Left ventricle myocardium inferior (tissue), 1 donor: ENCODE data around the gene ASB13. TPM values are rescaled to one million over a fixed set of nuclear protein-coding genes. Genes with fewer than 3 reads are reported as not detected.

Experiments used
- DNase-seq: peaks from one replicate; pipeline ENCODE4 v3.0.0-alpha.2; 2020
- H3K27ac ChIP-seq: fragments of 200-600 bp; replicated peaks from 2 replicates; pipeline ENCODE4 v1.8.0; 2021
- H3K27me3 ChIP-seq: fragments of 200-600 bp; 2 replicates; pipeline ENCODE4 v1.8.0; 2021; ENCODE audit warnings: low read depth
- H3K36me3 ChIP-seq: fragments of 200-600 bp; 2 replicates; pipeline ENCODE4 v1.8.0; 2021
- H3K4me1 ChIP-seq: fragments of 200-600 bp; 2 replicates; pipeline ENCODE4 v1.8.0; 2021
- H3K4me3 ChIP-seq: fragments of 200-600 bp; 2 replicates; pipeline ENCODE4 v1.8.0; 2021; ENCODE audit warnings: mild to moderate bottlenecking, moderate library complexity
- H3K9me3 ChIP-seq: fragments of 200-600 bp; replicated peaks from 2 replicates; pipeline ENCODE4 v1.8.0; 2021
- intact Hi-C: fragments of 100-400 bp; cut with micrococcal nuclease; formaldehyde crosslinking; loops from one replicate; pipeline ENCODE4 v1.11.0; 2022
- total RNA-seq: library from RNA; stranded (reverse); fragmentation: NEBNext Ultra II Directional; extraction: Animal tissue kit (Norgen Biotek cat#: 25700); gene quantifications from one replicate; pipeline ENCODE4 v1.2.1, GENCODE V29; 2021
- TF ChIP-seq, protein P1 (sequence below): fragments of 200-600 bp; IDR thresholded peaks from 2 replicates; pipeline ENCODE4 v1.8.0; 2021; ENCODE audit warnings: antibody characterized with exemption, mild to moderate bottlenecking, borderline replicate concordance
- donor health status: DM: no; HTN: yes; CAD: no; lungs with severe emphysema.

ASB13 gene
- total RNA-seq, 1 donor from 2014 or later = 15.6 TPM

DNA sequence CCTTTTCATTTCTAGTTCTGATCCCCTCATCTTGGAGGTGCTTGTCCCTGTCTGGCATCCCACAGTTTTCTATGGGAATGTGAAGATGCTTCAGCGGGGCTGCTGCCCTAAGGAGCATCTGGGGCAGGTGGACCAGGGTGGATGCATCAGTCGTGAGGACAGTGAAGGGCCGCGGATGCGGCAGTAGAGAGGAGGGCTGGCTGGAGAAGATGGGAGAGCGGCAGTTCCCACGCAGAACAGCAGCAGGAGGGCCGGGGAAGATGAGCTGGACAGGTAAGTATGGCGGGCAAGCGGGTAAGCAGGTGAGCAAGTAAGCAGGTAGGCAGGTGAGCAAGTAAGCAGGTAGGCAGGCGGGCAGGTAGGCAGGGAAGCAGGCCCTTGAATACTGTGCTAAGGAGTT is 48.9 kb downstream of the ASB13 start:
- Histone ChIP-seq H3K27ac (no peak overlapping the region), H3K27me3 (no peaks in the 10 kb centered on the region), H3K36me3 (no peaks in the 10 kb centered on the region), H3K9me3 (no peaks in the 10 kb centered on the region), H3K4me1 (peaks cover 20% of the 10 kb centered on the region), H3K4me3 (no peak overlapping the region)
- no peak for DNase-seq
- intact Hi-C loops = no loop called here
- TF ChIP-seq, protein P1, sequence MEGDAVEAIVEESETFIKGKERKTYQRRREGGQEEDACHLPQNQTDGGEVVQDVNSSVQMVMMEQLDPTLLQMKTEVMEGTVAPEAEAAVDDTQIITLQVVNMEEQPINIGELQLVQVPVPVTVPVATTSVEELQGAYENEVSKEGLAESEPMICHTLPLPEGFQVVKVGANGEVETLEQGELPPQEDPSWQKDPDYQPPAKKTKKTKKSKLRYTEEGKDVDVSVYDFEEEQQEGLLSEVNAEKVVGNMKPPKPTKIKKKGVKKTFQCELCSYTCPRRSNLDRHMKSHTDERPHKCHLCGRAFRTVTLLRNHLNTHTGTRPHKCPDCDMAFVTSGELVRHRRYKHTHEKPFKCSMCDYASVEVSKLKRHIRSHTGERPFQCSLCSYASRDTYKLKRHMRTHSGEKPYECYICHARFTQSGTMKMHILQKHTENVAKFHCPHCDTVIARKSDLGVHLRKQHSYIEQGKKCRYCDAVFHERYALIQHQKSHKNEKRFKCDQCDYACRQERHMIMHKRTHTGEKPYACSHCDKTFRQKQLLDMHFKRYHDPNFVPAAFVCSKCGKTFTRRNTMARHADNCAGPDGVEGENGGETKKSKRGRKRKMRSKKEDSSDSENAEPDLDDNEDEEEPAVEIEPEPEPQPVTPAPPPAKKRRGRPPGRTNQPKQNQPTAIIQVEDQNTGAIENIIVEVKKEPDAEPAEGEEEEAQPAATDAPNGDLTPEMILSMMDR = no peak

DNA sequence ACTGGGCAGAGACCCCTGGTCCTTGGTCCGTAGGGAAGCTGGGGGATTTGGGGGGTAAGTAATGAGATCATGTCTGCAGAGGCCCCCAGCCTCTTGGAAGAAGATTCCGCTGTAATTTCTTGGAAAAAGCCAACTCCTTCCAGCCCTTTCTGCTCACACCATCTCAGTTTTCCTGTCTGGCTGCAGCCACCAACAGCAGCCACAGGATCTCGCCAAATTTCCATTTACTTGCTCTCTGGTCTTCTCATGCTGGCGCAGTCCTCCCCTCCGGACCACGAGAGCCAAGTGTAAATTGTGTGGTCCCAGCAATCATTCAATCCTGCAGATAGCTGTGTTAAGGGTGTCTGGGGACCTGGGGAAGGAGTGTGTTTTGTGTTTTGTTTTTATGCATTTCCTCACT is 49.6 kb downstream of the ASB13 start:
- Histone ChIP-seq H3K9me3 (no peaks in the 10 kb centered on the region), H3K36me3 (no peaks in the 10 kb centered on the region), H3K27me3 (no peaks in the 10 kb centered on the region), H3K4me1 (peaks cover 20% of the 10 kb centered on the region), H3K27ac (no peak overlapping the region), H3K4me3 (no peak overlapping the region)
- no peak for DNase-seq
- TF ChIP-seq, protein P1 = no peak
- intact Hi-C loops = no loop called here

DNA sequence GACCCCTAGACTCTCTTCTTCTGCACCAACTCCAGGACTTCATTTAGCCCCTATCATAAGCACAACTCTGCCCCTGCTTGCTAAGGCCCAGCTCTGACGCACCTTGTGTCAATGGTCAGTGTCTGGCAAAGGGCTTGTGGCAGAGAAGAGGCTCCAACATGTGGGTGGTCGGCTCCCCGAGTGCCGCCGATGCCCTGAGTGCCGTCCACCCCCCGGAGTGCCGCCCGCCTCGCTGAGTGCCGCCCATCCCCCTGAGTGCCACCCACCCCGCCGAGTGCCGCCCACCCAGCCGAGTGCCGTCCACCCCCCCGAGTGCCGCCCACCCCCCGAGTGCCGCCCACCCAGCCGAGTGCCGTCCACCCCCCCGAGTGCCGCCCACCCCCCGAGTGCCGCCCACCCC is 50.3 kb downstream of the ASB13 start:
- no peak for DNase-seq
- TF ChIP-seq, protein P1 = no peak
- Histone ChIP-seq H3K27ac (no peak overlapping the region), H3K4me1 (peaks cover 20% of the 10 kb centered on the region), H3K36me3 (no peaks in the 10 kb centered on the region), H3K27me3 (no peaks in the 10 kb centered on the region), H3K4me3 (no peak overlapping the region), H3K9me3 (no peaks in the 10 kb centered on the region)
- intact Hi-C loops = no loop called here

DNA sequence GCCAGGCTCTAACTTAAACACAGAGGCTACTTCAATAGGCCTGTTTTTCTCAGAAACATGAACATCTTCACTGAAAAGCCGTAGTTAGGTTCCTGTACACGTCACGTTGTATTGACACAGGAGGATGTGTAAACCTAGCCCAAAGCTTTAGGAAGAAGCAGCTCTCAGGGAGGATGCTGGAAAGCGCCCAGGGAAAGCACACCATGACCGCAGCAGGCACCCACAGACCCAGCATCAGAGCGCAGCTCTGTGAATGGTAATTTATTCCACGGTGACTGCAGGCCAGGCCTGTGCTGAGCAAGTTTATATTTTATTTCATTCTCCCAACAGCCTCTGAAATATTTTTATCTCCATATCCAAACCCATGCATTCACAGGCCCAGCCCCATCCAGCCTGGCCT is 51.1 kb downstream of the ASB13 start:
- Histone ChIP-seq H3K9me3 (no peaks in the 10 kb centered on the region), H3K36me3 (no peaks in the 10 kb centered on the region), H3K27me3 (no peaks in the 10 kb centered on the region), H3K27ac (peak overlapping the region; percentile 70), H3K4me1 (peaks cover 20% of the 10 kb centered on the region), H3K4me3 (no peak overlapping the region)
- TF ChIP-seq, protein P1 = no peak
- DNase-seq = no peak
- intact Hi-C loops = no loop called here

DNA sequence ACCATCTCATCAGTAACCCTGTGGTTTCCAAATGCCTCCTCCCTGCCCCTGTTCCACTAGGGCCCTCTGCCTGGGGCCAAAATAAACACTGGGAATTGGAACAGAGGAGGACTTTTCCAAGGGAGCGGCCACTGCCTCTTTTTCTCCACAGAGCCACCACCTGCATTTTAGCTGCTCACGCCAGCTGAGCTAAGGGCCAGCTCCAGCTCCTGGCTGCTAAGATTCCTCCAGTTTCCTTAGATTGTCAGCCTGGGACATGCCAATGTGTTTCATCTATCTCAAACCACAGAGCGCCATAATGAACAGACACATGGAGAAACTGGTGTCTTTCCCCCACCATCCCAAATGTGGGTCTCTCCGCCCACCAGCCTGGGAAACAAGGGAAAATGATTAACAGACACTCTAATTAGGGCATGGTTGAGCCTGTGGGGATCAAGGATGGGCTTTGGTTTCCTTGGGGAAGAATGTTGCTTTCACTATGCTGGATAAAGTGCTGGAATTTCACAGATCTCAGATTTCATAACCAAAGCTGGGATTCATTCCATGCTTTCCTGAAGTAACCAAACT is 52.2 kb downstream of the ASB13 start:
- Histone ChIP-seq H3K36me3 (no peaks in the 10 kb centered on the region), H3K9me3 (no peaks in the 10 kb centered on the region), H3K4me1 (peaks cover 20% of the 10 kb centered on the region), H3K4me3 (no peak overlapping the region), H3K27ac (peak overlapping the region; percentile 70), H3K27me3 (no peaks in the 10 kb centered on the region)
- TF ChIP-seq, protein P1 = no peak
- intact Hi-C loops = no loop called here
- DNase-seq = no peak
